Kidney (tissue), 14 donors: Measurements from ENCODE around the gene DIRAS2. TPM values are rescaled to one million over a fixed set of nuclear protein-coding genes. Genes with fewer than 3 reads are reported as not detected.

Experiments used
- DNase-seq, 5 donors: peaks; one replicate each; pipeline ENCODE4 v3.0.0-alpha.2; 2013 to 2020
- FAIRE-seq: peaks from 2 replicates; lab custom pipeline; 2012; peaks lifted over from hg19 to GRCh38; lab: Jason Lieb, UNC
- H3K27ac ChIP-seq, 2 donors: one replicate each; pipeline ENCODE4 v1.7.0; 2013; ENCODE audit warnings: low read depth in 2 of 2, low read length in 2 of 2, inconsistent platforms in 1 of 2
- H3K27me3 ChIP-seq: one replicate; pipeline ENCODE4 v1.7.1; 2013; ENCODE audit warnings: low read length, inconsistent platforms; ENCODE audit not compliant: control insufficient read depth, insufficient read depth
- H3K36me3 ChIP-seq, 3 donors: one replicate each; pipeline versions ENCODE4 v1.7.0 to v1.7.1; 2013; ENCODE audit warnings: low read length in 3 of 3, control low read depth in 1 of 3, inconsistent platforms in 1 of 3; ENCODE audit not compliant: insufficient read depth in 3 of 3, control insufficient read depth in 2 of 3
- H3K4me1 ChIP-seq, 3 donors: one replicate each; pipeline versions ENCODE4 v1.7.0 to v1.7.1; 2013; ENCODE audit warnings: low read length in 3 of 3, inconsistent platforms in 1 of 3, low read depth in 1 of 3; ENCODE audit not compliant: control insufficient read depth in 2 of 3, insufficient read depth in 2 of 3
- H3K4me3 ChIP-seq, 3 donors: one replicate each; pipeline versions ENCODE4 v1.7.0 to v1.8.1; 2013; ENCODE audit warnings: low read length in 3 of 3, control low read depth in 1 of 3, inconsistent platforms in 1 of 3
- H3K9ac ChIP-seq, 3 donors: one replicate each; pipeline versions ENCODE4 v1.7.0 to v1.7.1; 2013; ENCODE audit warnings: low read length in 3 of 3, control low read depth in 1 of 3, inconsistent platforms in 1 of 3
- H3K9me3 ChIP-seq, 3 donors: one replicate each; pipeline versions ENCODE4 v1.7.0 to v1.7.1; 2013; ENCODE audit warnings: low read length in 3 of 3, control low read depth in 1 of 3, inconsistent platforms in 1 of 3; ENCODE audit not compliant: control insufficient read depth in 2 of 3, insufficient read depth in 1 of 3
- intact Hi-C: fragments of 100-400 bp; cut with DNase I; formaldehyde crosslinking; loops from one replicate; pipeline ENCODE4 v1.11.1; 2022
- polyA plus RNA-seq: library from polyadenylated mRNA; stranded (reverse); fragments of 350-450 nt; fragmentation: Illumina TruSeq; extraction: RNeasy Lipid Tissue Mini Kit (QIAGEN cat#74804); gene quantifications from one replicate; pipeline ENCODE4 v1.2.3, GENCODE V29; 2014; ENCODE audit warnings: low read depth, low replicate concordance; ENCODE audit not compliant: insufficient read depth
- total RNA-seq: library from RNA; stranded (reverse); fragmentation: NEBNext Ultra II Directional; extraction: Animal tissue kit (Norgen Biotek cat#: 25700); gene quantifications from one replicate; pipeline ENCODE4 v1.2.1, GENCODE V29; 2021
- TF ChIP-seq, protein P1 (sequence below): IDR thresholded peaks from 3 replicates; pipeline ENCODE4 v1.5.1; 2012; ENCODE audit warnings: mild to moderate bottlenecking, moderate library complexity, borderline replicate concordance; ENCODE audit not compliant: insufficient read depth; ENCODE audit errors: extremely low read depth
- donor health status: control.
- donor health status: control.
- donor health status: control.
- donor health status: control.
- donor health status: control.
- donor health status: DM: yes; HTN: yes; CAD: no.
- donor health status: Normal renal cell carcinoma (clear cell type).

DIRAS2 gene
- total and polyA plus RNA-seq, 2 donors from 2014 or later: 0.98 to 1.0 TPM

DNA sequence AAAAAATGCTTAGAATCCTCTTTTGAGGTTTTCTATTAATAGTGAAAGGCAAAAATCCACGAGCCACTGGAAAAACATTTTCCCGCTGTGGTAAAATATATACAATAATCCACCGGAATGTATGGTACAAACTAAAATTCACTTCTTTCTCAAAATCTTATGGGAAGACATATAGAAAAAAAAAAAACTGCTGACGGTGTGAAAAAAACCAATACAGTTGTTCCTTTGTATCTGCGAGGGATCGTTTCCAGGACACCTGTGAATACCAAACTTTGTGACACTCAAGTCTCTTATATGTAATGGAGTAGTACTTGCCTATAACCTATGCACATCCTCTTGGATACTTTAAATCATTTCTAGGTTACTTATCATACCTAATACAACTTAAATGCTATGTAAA, 13.3 kb downstream of the DIRAS2 start:
- Histone ChIP-seq H3K36me3 (no peaks in the 10 kb centered on the region), H3K4me1 (no peaks in the 10 kb centered on the region), H3K27ac (no peak overlapping the region), H3K9me3 (no peaks in the 10 kb centered on the region), H3K4me3 (no peak overlapping the region), H3K9ac (no peak overlapping the region), H3K27me3 (no peaks in the 10 kb centered on the region)
- intact Hi-C loops: no loop called here
- DNase-seq (no peak), FAIRE-seq (no peak)
- TF ChIP-seq, protein P1, sequence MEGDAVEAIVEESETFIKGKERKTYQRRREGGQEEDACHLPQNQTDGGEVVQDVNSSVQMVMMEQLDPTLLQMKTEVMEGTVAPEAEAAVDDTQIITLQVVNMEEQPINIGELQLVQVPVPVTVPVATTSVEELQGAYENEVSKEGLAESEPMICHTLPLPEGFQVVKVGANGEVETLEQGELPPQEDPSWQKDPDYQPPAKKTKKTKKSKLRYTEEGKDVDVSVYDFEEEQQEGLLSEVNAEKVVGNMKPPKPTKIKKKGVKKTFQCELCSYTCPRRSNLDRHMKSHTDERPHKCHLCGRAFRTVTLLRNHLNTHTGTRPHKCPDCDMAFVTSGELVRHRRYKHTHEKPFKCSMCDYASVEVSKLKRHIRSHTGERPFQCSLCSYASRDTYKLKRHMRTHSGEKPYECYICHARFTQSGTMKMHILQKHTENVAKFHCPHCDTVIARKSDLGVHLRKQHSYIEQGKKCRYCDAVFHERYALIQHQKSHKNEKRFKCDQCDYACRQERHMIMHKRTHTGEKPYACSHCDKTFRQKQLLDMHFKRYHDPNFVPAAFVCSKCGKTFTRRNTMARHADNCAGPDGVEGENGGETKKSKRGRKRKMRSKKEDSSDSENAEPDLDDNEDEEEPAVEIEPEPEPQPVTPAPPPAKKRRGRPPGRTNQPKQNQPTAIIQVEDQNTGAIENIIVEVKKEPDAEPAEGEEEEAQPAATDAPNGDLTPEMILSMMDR: no peak

DNA sequence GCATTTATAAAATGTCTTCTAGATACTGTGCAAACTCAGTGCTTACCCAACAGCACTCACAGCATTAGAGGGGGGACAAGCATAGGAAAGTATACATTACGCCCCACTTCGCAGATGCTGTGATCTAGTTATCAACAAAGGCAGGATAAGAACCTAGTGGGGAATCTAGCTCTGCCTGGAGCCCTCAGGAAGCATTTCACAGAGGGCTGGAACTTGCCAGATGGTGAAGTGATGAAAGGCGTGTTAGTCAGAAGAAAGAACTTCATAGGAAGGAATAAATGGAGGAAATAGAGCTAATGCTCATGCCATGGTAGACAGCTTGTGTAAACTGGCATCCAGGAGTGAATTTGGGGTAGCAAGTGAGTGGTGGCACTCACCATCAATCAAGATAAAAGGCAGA, 25.8 kb downstream of the DIRAS2 start:
- H3K36me3 ChIP-seq: no peaks in the 10 kb centered on the region
- intact Hi-C loops: no loop called here
- no peak overlapping the region for H3K9ac ChIP-seq
- FAIRE-seq: no peak
- H3K9me3 ChIP-seq: no peaks in the 10 kb centered on the region
- H3K4me3 ChIP-seq: no peak overlapping the region
- no peaks in the 10 kb centered on the region for H3K4me1 ChIP-seq
- TF ChIP-seq, protein P1: no peak
- no peak overlapping the region for H3K27ac ChIP-seq
- no peaks in the 10 kb centered on the region for H3K27me3 ChIP-seq
- DNase-seq: no peak

DNA sequence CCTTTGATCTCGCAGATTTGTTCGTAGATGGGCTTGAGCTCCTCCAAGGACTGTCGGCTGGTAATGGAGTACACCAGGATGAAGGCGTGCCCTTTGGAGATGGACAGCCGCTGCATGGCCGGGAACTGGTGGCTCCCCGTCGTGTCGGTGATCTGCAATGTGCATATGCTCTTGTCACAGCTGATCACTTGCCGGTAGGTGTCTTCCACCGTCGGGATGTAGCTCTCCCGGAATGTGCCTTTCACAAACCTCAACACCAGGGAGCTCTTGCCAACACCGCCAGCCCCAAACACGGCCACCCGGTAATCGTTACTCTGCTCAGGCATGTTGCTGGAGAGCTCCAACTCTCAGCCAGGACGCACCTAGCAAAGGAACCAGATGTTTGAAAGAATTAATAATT, 29.1 kb downstream of the DIRAS2 start:
- H3K4me3 ChIP-seq: no peak overlapping the region
- FAIRE-seq: no peak
- H3K9me3 ChIP-seq: no peaks in the 10 kb centered on the region
- H3K27ac ChIP-seq: no peak overlapping the region
- TF ChIP-seq, protein P1: no peak
- H3K4me1 ChIP-seq: no peaks in the 10 kb centered on the region
- no peak for DNase-seq
- intact Hi-C loops: no loop called here
- no peaks in the 10 kb centered on the region for H3K36me3 ChIP-seq
- H3K27me3 ChIP-seq: no peaks in the 10 kb centered on the region
- H3K9ac ChIP-seq: no peak overlapping the region

DNA sequence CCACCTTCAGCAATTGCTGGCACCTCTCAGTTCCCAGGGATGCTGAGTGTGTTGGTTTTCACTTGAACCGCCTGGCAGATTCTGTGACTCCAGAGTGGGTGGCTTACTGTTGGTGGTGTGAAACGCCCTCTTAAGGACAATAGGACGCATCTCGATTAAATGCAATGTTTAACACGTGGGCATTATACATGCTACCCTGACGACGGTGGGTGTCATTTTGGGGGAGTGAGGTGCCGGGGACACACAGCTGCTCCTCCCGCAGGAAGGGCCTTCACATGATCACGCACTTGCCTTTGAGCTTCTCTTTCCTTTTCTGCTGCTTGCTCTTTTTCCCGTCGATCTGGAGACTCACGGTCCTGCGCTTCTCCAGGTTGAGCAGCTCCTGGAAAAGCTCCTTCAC, 29.7 kb downstream of the DIRAS2 start:
- TF ChIP-seq, protein P1: no peak
- FAIRE-seq: no peak

More for the DNA sequence above, 29.7 kb downstream of the DIRAS2 start:
- H3K27ac ChIP-seq: no peak overlapping the region
- intact Hi-C loops: no loop called here
- no peaks in the 10 kb centered on the region for H3K27me3 ChIP-seq
- no peak overlapping the region for H3K4me3 ChIP-seq
- H3K9me3 ChIP-seq: no peaks in the 10 kb centered on the region
- H3K9ac ChIP-seq: no peak overlapping the region
- H3K36me3 ChIP-seq: no peaks in the 10 kb centered on the region
- DNase-seq: no peak
- no peaks in the 10 kb centered on the region for H3K4me1 ChIP-seq
